Measurements from ENCODE around the gene EHMT1.
"Not testable (repeated sequence)": the region's sequence is repeated elsewhere in the genome, so short reads cannot be mapped to it uniquely, and the experiment has no call there.

EHMT1 gene

DNA sequence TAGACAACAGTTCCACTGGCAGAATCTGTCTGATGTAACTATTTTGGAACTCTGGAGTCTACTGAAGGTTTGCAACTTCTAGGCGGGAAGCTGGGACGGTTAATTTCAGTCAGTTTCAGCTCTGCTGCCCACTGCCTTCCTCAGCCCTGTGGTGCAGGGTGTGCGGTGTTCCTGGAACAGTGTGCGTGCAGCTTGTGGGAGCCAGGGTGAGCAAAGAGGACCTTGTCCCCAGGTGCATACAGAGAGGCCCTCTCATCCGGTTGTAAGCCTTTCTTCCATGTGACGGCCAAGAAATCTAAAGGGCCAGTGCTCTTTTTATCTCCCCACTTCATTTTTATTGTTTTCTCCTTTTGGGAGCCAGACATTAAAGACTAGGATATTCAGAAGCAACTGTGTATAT lies 114.6 kb downstream of the EHMT1 start:
- H3K4me3 ChIP-seq (ENCODE audit: low read depth, low read length): no peak overlapping the region

DNA sequence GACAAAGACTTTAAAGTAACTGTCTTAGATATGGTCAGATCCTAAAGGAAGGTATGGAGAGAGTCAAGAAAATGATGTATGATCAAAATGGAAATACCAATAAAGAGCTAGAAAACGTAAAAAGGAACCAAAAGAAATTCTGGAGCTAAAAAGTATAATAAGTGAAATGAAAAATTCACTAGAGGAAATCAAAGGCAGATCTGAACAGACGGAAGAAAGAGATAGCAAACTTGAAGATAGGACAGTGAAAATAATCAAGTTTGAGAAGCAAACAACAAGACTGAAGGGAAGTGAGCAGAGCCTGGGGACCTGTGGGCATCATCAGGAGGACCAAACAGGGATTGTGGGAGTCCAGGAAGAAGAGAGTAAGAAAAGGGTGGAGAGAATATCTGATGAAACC lies 115.4 kb downstream of the EHMT1 start:
- H3K4me3 ChIP-seq (ENCODE audit: low read depth, low read length): no peak overlapping the region

DNA sequence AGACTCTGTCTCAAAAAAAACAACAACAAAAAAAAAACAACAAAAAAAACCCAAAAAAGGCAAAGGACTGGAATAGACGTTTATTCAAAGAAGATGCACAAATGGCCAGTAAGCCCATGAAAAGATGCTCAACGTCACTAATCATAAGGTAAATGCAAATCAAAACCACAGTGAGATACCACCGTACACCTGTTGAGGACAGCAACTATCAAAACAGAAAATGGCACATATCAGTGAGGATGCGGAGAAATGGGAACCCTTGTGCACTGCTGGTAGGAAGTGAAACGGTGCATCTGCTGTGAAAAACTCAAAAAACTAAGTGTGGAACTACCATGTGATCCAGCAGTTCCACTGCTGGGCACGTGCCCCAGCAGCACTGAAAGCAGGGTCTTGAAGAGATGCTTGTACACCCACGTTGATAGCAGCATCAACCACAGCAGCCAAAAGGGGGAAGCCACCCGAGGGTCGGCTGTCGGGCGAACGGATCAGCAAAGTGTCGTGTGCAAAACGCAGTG lies 119.4 kb downstream of the EHMT1 start:
- H3K4me3 ChIP-seq (ENCODE audit: low read depth, low read length): not testable (repeated sequence)

DNA sequence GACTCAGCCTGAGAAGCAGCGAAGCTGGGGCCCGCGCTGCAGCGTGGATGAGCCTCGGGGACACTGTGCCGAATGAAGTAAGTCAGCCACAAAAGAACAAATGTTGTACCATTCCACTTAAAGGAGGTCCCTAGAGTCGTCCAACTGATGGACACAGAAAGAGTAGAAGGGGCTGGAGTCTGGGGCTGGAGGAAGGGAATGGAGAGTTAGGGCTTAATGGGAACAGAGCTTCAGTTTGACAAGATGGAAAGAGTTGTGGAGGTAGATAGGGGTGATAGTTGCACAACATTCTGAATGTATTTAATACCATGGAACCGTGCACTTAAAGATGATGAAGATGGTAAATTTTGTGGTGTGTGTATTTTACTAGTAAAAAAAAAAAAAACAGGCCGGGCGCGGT lies 119.9 kb downstream of the EHMT1 start:
- H3K4me3 ChIP-seq (ENCODE audit: low read depth, low read length): no peak overlapping the region

DNA sequence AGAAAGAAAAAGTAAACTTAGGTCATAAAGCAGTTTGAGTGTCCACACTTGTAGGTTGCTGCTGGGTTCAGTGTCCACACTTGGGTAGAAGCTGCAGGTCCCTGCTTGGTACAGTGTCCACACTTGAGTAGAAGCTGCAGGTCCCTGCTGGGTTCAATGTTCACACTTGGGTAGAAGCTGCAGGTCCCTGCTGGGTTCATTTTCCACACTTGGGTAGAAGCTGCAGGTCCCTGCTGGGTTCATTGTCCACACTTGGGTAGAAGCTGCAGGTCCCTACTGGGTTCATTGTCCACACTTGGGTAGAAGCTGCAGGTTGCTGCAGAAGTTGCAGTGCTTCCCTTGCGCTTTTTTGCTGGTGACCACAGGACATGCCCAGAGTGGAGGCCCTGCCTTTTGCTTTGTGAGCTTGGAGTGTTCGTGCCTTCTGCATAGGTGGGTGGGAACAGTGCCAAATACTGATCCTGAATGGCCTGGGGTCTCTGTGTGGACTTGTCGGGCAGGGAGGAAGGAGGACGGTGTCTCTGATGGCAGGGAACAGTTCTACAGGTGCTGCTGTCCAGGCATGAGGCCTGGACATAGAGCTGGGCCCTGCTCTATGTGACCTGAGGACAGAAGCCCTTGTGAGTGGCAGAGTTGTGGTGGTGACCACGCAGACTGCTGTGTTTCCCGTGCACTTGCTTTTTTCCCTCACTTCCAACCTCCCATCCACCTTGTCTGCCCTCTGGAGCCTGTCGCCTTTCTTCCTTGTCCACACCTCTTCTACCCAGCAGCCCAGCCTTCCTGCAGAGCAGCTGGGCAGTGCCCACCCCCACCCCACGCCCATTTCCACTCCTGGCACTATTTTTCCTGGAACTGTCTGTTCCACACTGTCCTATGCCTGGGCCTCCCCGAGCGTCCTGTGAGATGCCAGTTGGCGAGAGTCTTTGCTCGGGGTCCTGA lies 120.8 kb downstream of the EHMT1 start:
- no peak overlapping the region for H3K4me3 ChIP-seq (ENCODE audit: low read depth, low read length)

DNA sequence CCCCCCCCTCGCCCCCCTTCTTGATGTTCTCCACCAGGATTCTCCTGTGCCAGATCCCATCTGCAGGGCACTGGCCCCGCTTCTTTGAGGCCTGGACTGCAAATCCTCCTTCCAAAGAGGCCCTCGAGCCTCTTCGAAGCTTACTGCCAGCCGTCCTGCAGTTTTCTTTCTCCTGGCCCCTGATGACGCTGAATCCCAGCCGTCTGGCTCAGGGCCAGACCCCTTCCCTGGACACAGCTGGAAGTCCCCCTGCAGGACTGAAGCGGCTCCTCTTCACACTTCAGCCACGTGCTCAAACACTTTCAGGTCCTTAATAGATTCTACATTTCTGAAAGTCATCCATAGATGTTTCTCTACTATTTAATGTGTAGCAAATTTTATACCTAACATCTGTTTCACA lies 121.5 kb downstream of the EHMT1 start:
- H3K4me3 ChIP-seq (ENCODE audit: low read depth, low read length): no peak overlapping the region

DNA sequence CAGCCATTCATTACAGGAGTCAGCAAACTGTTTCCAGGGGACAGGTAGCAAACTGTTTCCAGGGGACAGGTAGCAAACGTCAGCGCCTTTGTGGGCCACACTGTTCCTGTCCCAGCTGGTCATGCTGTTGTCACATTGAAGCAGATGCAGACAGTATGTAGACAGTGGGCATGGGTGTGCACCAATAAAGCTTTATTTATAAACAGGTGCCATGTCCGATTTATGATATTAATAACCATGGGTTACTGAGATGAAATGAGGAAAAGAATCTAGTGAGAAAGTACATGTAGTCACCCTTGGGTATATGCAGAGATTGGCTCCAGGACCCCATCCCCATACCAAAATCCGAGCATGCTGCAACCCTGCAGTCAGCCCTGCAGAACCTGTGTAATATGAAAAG lies 122.5 kb downstream of the EHMT1 start:
- no peak overlapping the region for H3K4me3 ChIP-seq (ENCODE audit: low read depth, low read length)

DNA sequence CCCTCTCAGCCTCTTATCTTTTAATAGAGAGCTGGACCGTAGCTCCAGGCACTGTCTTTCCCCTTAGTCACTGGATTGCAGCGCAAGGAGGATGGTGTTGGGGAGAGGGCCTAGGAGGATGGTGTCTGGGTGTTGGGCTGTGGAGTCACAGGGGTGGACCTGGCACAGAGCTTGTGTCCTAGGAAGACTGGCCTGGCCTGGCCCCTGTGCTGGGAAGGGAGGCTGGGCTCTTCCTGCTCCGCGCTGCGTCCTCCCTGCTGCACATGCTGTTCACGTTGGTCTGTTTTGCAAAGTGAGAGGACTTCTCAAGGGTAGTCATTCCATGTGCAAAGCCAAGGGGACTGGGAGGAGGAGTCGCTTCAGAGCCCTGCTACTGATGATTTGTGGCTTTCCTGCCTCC lies 123.9 kb downstream of the EHMT1 start:
- H3K4me3 ChIP-seq (ENCODE audit: low read depth, low read length): no peak overlapping the region

DNA sequence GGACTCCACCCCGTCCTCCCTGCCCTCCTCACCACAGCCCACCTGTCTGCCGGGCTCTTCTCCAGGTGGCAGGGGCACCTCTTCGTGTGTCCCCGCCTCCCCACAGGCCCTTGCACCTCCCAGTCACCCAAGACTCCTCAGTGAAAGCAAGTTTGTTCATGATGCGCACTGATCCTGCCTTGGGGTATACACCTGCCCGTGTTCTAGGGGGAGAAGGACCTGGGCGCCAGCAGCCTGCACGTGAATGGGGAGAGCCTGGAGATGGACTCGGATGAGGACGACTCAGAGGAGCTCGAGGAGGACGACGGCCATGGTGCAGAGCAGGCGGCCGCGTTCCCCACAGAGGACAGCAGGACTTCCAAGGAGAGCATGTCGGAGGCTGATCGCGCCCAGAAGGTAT lies 124.9 kb downstream of the EHMT1 start:
- H3K4me3 ChIP-seq (ENCODE audit: low read depth, low read length): no peak overlapping the region

DNA sequence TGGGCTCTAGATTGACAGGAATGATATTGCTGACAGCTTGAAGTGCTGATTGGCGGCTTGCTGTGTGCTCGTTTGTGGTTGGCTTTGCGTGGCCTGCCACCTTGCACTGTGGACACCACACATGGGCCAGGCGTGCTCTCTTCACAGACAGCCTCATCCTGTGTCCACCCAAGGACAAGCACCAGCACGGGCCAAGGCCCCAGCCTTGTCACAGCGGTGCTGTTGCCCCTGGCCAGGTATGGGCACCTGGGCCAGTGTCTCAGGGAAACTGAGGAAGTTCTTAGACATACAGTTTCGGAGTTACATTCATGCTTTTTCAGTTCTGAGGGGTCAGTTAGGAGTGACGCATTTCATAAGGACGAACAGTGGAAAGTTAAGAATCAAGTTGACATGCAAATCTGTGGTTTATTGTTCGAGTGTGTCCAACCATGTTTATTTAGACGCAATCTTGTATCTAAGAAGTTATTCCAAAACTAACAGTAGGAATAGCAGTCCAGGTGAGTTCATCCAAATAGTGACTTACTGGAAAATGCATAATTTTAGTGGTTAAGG lies 125.9 kb downstream of the EHMT1 start:
- no peak overlapping the region for H3K4me3 ChIP-seq (ENCODE audit: low read depth, low read length)

DNA sequence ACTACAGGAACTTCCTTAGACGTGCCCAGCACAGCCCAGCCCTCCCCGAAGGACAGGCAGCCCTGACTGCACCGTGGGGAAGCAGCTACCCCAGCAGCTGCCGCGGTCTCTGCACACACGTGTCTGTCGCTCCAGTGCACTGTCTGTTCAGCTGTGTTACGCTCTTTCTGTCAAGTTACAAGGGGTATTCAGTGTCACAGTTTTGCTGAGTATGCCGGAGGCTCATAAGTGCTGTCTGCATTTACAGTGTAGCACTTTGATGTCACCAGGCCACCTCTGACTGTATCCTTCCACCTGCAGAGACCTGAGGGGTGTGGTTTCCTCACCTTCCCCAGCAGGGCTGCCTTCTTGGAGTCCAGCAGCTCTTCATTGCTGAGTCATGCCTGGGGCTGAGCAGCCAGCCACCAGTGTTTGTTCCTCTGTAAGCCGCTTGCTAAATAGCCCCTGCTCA lies 126.8 kb downstream of the EHMT1 start:
- no peak overlapping the region for H3K4me3 ChIP-seq (ENCODE audit: low read depth, low read length)

DNA sequence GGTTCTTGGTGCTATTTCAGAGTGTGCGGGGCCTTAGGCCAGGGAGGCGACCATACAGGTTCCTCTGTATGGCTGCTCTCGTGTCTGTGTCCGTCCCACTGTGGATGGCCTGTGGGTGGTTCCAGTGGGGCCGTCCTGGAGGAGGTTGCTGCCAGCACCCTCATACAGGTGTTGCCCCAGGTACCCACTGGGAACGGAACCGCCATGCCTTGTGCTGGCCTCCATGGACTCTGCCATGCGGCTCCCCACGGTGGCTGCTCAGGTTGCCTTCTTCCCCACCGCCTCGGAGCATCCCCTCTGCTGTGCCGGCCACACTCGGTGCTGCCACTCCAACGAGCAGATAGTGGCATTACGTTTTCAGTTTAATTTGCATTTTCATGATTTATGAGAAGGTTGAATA lies 129.5 kb downstream of the EHMT1 start:
- no peak overlapping the region for H3K4me3 ChIP-seq (ENCODE audit: low read depth, low read length)

DNA sequence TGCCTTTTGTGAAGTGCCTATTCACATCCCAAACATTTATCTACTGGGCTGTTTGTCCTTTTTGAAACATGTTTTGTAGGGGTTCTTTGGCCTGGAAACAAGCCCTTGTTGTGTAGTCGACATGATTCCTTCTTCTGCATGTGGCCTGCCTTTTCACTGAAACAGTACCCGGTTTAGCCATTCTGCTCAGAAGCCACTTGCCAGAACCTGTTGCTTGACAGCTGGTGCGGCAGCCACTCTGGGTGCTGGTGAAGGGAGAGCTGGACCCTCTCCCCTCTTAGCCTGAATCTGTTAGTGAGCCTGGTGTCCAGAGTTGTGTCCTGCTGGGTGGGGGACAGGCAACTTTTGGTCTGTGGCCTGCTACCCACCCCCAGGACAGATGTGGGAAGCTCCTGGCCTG lies 129.9 kb downstream of the EHMT1 start:
- H3K4me3 ChIP-seq (ENCODE audit: low read depth, low read length): no peak overlapping the region

DNA sequence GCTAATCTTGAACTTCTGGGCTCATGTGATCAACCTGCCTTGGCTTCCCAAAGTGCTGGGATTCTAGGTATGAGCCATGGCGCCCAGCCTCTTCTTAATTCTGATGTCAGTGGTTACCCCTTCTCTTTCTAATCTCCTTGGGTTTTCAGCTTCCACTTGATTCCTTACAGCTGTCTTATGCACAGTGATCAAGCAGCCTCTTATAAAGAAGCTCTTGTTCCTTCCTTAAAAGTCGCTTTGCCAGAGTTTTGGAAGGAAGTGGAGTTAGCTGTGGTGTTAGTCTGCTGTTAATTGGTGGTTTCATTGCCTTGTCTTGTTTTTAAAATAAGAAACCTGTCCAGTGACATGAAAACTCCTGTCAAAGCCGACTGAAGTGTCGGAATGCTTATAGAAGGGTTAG lies 130.7 kb downstream of the EHMT1 start:
- H3K4me3 ChIP-seq (ENCODE audit: low read depth, low read length): no peak overlapping the region

DNA sequence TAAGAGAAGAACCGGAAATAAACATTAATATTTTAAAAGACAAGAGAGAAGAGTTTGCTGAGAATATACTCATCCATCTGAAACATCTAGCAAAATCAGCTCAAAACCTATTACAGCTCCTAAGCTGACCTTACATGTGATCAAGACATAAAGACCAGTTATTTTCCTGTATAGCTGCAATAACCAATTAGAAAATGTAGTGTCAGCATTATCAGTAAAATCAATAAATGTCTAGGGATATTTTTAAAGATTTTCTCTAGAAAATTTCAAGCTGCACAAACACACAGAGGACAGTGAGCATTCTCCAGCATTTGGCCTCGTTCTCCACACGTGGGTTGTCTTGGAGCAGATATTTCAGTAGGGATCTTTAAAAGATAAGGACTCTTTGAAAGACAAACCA lies 131.2 kb downstream of the EHMT1 start:
- H3K4me3 ChIP-seq (ENCODE audit: low read depth, low read length): no peak overlapping the region

DNA sequence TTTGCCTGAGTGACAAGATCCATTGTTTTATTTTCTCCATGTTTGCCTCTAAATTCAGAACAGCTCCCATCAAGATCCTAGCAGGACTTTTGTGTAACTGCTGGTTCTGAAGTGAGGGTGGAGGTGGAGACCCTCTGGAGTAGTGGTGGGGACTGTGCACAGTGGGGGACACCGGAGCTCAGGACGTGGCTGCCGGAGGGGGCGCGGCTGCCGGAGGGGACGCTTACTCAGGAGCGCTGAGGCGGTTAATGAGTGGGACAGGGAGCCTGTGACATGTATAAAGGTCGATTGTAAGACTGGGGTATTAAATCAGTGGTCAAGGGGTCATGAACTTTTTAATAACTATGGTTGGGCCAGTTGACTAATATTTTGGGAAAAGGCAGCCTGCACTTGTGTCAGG lies 131.8 kb downstream of the EHMT1 start:
- H3K4me3 ChIP-seq (ENCODE audit: low read depth, low read length): no peak overlapping the region

DNA sequence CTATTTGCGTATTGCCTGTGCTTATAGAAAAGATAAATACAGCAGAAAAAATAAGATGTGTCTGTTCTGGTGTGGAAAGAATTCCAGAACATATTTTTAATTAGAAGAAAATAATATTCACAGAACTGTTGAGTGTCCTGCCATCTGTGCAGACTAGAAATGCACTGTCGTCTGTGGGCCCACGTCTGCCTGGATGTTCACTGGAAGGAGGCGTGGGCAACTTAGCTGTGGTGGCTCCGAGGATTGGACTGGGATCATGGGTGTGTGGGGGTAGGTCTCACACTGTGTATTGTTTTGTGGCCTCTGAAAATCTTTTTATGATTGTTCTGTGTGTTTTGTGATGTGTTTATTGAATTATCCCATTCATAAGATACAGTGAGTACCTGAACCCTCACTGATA lies 132.8 kb downstream of the EHMT1 start:
- H3K4me3 ChIP-seq (ENCODE audit: low read depth, low read length): no peak overlapping the region

DNA sequence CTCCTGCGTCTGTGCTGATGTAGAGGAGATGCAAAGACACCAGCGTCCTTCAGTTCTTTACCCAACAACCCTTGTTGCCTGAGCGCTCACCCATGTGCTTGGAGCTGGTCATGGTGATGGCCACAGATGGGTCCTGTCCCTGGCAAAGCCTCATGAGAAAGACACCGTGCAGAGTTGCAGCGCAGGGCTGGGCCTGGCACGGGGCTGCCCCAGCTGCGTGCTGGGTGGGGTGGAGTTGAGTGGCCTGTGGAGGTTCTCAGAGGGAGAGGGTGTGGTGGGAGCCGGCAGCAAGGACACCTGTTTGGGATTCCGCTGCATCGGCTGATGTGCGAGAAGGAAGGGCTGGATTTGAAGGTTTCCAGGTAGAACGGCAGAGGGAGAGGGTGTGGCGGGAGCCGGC lies 133.6 kb downstream of the EHMT1 start:
- H3K4me3 ChIP-seq (ENCODE audit: low read depth, low read length): no peak overlapping the region

DNA sequence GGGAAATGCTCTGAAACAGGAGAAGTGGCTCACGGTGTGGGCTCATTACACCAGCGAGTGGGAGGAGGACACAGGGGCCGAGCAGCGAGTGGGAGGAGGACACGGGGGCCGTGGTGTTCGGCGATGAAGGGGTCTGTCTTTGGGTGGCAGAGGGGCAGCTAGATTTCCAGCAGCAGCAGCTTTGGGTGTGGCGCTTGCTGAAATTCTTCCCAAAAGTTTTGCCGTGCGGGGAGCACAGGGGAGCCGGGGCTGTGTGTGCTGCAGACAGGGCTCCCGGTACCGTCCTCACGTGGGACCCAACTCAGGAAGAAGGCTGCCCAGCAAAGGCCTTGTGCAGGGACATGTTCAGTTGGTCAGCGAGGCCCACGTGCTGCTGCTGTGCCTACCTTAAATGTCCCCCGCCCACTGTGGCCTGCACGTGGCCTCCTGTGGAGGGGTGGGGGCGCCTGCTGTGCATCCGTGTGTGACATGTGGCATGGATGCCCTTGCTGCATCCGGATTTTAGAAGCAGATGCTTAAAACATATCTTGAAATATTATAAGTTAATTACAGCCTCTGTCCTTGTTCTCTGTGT lies 134.5 kb downstream of the EHMT1 start:
- H3K4me3 ChIP-seq (ENCODE audit: low read depth, low read length): no peak overlapping the region

DNA sequence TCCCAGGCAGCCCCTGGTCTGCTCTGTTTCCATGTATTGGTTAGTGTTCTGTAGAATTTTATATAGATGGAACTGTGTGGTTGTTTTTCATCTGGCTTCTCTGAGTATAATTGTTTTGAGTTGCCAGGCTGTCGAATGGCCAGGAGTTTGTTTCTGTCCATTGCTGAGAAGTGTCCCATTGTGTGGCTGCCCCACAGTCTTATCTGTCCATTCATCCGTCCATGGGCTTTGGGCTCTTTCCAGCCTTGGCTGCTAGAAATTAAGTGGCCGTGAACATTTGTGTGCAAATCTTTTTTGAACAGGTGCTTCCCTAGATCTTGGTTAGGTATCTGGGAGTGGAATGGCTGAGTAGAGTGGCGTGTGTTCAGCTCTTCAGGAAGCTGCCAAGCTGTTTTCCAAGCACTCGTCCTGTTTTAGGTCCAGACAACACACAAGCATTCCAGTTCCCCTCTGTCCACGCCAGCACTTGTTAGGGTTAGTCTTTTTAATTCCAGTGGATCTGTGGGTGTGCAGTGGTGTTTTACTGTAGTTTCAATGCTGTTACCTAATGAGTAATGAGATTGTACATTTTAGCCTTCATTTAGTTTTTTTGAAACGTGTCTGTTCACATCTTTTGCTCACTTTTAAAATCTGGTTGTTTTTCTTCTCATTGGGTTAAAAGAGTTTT lies 136.6 kb downstream of the EHMT1 start:
- no peak overlapping the region for H3K4me3 ChIP-seq (ENCODE audit: low read depth, low read length)

DNA sequence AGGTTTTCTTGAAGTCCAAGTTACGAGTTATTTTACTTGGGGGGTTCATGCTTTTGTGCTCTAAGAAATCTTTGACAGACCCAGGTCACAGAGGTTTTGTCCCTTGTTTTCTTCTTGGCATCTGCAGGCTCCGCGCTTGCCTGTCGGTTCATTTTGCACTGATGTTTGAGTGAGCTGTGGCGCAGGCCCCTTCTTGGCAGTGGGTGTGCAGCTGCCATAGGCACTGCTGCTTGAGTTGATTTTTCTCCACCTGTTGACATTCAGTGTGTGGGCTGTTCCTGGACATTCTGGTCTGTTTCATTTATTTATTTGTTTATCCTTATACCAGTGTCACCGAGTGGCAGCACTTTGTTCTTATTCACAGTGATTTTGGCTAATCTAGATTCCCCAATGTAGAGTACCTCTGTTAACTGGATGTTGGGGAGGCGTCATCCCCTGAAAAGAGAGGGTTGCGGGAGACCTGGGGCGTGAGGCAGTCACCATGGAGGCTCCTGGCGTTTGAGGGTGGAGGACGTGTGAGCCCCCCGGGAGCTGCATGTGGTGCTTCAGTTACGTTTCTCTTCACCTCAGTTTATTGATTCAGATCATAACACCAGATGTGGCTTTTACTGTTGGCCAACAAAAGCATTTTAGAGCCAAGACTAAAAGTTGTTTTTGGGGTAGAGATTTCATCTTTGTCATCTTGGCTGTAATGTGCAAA lies 137.4 kb downstream of the EHMT1 start:
- no peak overlapping the region for H3K4me3 ChIP-seq (ENCODE audit: low read depth, low read length)
